Measurements from ENCODE around the gene ZMYND8.

ZMYND8 gene

GRCh38 chr20:47304287-47304686 lies 52.2 kb downstream of the ZMYND8 start:
- TF ChIP-seq, protein P1, sequence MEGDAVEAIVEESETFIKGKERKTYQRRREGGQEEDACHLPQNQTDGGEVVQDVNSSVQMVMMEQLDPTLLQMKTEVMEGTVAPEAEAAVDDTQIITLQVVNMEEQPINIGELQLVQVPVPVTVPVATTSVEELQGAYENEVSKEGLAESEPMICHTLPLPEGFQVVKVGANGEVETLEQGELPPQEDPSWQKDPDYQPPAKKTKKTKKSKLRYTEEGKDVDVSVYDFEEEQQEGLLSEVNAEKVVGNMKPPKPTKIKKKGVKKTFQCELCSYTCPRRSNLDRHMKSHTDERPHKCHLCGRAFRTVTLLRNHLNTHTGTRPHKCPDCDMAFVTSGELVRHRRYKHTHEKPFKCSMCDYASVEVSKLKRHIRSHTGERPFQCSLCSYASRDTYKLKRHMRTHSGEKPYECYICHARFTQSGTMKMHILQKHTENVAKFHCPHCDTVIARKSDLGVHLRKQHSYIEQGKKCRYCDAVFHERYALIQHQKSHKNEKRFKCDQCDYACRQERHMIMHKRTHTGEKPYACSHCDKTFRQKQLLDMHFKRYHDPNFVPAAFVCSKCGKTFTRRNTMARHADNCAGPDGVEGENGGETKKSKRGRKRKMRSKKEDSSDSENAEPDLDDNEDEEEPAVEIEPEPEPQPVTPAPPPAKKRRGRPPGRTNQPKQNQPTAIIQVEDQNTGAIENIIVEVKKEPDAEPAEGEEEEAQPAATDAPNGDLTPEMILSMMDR (IDR thresholded peaks at IDR 0.05; ENCODE audit: borderline replicate concordance, insufficient read depth, low read depth, low read length): no peak
- no peak overlapping the region for H3K4me3 ChIP-seq (ENCODE audit: low read depth, low read length)

DNA sequence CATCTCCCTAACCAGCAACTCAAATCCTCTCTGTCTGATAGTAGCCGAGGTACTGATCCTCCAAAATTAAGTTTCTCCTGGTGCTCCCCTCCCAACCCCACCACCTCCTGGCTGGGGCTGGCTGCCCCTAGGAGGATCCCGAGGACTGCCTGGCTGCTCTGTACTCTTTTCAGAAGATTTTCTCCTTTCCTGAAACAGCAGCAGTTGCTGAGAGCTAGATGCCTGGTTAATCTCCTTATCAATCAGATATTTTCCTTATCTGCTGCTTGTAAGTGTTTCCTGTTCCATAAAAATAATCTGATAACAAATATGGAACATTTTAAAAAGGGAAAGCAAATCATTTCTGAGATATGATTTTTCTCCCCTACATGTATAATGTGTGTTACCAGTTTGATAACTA lies 52.8 kb downstream of the ZMYND8 start:
- no peak overlapping the region for H3K4me3 ChIP-seq (ENCODE audit: low read depth, low read length)
- TF ChIP-seq, protein P1 (IDR thresholded peaks at IDR 0.05; ENCODE audit: borderline replicate concordance, insufficient read depth, low read depth, low read length): no peak

DNA sequence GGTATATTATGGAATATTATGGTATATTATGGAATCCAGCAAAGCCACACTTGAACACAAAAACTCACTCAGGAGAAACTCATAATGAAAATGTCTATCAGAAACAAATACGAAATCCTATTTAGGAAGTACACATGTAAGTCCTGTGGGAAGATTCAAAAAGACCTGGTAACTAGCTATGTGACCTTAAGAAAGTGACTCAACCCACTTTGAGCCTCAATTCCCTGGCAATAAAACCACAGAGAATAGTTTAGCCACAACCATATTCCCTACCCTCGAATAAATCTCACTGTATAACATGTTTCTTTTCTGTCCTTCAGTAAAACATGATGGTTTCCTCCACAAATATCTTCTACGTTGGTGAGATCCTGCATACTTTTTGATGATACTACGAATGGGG lies 56.4 kb downstream of the ZMYND8 start:
- H3K4me3 ChIP-seq (ENCODE audit: low read depth, low read length): no peak overlapping the region
- TF ChIP-seq, protein P1 (IDR thresholded peaks at IDR 0.05; ENCODE audit: borderline replicate concordance, insufficient read depth, low read depth, low read length): no peak

DNA sequence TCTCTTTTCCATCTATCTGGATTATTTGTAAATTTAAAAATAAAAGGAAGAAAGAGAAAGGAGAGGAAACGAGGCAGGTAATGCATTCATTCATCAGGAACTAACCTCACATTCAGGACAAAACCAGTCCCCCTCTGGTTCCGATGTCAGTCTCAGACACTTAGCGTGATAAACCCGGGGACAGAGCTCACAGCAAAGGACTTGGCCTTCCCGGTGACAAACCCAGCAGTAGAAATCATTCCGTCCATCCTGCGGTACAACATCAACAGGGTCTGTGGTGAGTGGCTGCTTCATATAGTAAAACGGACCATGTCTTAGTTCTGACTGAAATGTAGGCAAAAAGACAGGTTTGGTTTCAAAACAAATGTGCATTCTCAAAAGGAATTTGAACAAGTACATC lies 57.9 kb downstream of the ZMYND8 start:
- TF ChIP-seq, protein P1 (IDR thresholded peaks at IDR 0.05; ENCODE audit: borderline replicate concordance, insufficient read depth, low read depth, low read length): no peak

GRCh38 chr20:47297746-47298145 lies 58.8 kb downstream of the ZMYND8 start:
- H3K4me3 ChIP-seq (ENCODE audit: low read depth, low read length): no peak overlapping the region
- TF ChIP-seq, protein P1 (IDR thresholded peaks at IDR 0.05; ENCODE audit: borderline replicate concordance, insufficient read depth, low read depth, low read length): no peak

More for the DNA sequence above, 57.9 kb downstream of the ZMYND8 start:
- no peak overlapping the region for H3K4me3 ChIP-seq (ENCODE audit: low read depth, low read length)

- no peak overlapping the region for H3K4me3 ChIP-seq (ENCODE audit: low read depth, low read length)
- TF ChIP-seq, protein P1 (IDR thresholded peaks at IDR 0.05; ENCODE audit: borderline replicate concordance, insufficient read depth, low read depth, low read length): no peak
Measured at GRCh38 chr20:47296950-47297349, 59.5 kb downstream of the ZMYND8 start.

- H3K4me3 ChIP-seq (ENCODE audit: low read depth, low read length): no peak overlapping the region
- TF ChIP-seq, protein P1 (IDR thresholded peaks at IDR 0.05; ENCODE audit: borderline replicate concordance, insufficient read depth, low read depth, low read length): no peak
Measured at GRCh38 chr20:47295921-47296426, 60.5 kb downstream of the ZMYND8 start.

All from GM12875 (cell line).